HepG2 (cell line): ENCODE measurements around the gene CDCA5. TPM values are rescaled to one million over a fixed set of nuclear protein-coding genes. Genes with fewer than 3 reads are reported as not detected.

Experiments
- BHLHE40 ChIP-seq: IDR thresholded peaks from 2 replicates; pipeline ENCODE4 v1.6.1; 2011; ENCODE audit warnings: low read length, improper control_type of control experiment
- BRCA1 ChIP-seq: sonication (generic); formaldehyde crosslinking; IDR thresholded peaks from 2 replicates; pipeline ENCODE4 v1.4.0; 2020; ENCODE audit warnings: missing genetic modification reagents
- FOSL1 ChIP-seq: sonication (generic); formaldehyde crosslinking; IDR thresholded peaks from 2 replicates; pipeline ENCODE4 v1.9.0; 2021; ENCODE audit warnings: missing genetic modification reagents, borderline replicate concordance
- FOXJ3 ChIP-seq: sonication (generic); formaldehyde crosslinking; IDR thresholded peaks from 2 replicates; pipeline ENCODE4 v1.4.0; 2020; ENCODE audit warnings: missing genetic modification reagents, mild to moderate bottlenecking, borderline replicate concordance
- GFI1 ChIP-seq: sonication (generic); formaldehyde crosslinking; IDR thresholded peaks from 2 replicates; pipeline ENCODE4 v1.5.0; 2020; ENCODE audit warnings: missing genetic modification reagents, mild to moderate bottlenecking, borderline replicate concordance
- GPN1 ChIP-seq: sonication (generic); formaldehyde crosslinking; IDR thresholded peaks from 2 replicates; pipeline ENCODE4 v1.5.1; 2020; ENCODE audit warnings: missing genetic modification reagents, borderline replicate concordance
- HDAC6 ChIP-seq: fragments of 200-600 bp; sonication (generic); IDR thresholded peaks from 2 replicates; pipeline ENCODE4 v1.7.0; 2017; ENCODE audit warnings: mild to moderate bottlenecking, antibody characterized with exemption, low read length, low read depth
- HNRNPK ChIP-seq: fragments of 200-400 bp; formaldehyde crosslinking; IDR thresholded peaks from 2 replicates; pipeline ENCODE4 v1.6.1; 2018; ENCODE audit warnings: low read length, low read depth, moderate library complexity, mild to moderate bottlenecking; ENCODE audit not compliant: poor library complexity, severe bottlenecking
- MEF2D ChIP-seq: sonication (generic); formaldehyde crosslinking; IDR thresholded peaks from 2 replicates; pipeline ENCODE4 v1.5.1; 2020; ENCODE audit warnings: mild to moderate bottlenecking, missing genetic modification reagents
- MYNN ChIP-seq: sonication (generic); formaldehyde crosslinking; IDR thresholded peaks from 2 replicates; pipeline ENCODE4 v1.4.0; 2020; ENCODE audit warnings: mild to moderate bottlenecking, low read depth, missing genetic modification reagents
- NFKBIZ ChIP-seq: IDR thresholded peaks from 2 replicates; pipeline ENCODE4 v1.6.1; 2018; ENCODE audit warnings: missing genetic modification reagents, missing compliant biosample characterization
- PHF8 ChIP-seq: sonication (generic); formaldehyde crosslinking; IDR thresholded peaks from 2 replicates; pipeline ENCODE4 v1.5.0; 2020; ENCODE audit warnings: missing genetic modification reagents
- TAF1 ChIP-seq: sonication (generic); formaldehyde crosslinking; IDR thresholded peaks from 2 replicates; pipeline ENCODE4 v1.4.0; 2020; ENCODE audit warnings: missing genetic modification reagents
- ZNF775 ChIP-seq: sonication (generic); formaldehyde crosslinking; IDR thresholded peaks from 2 replicates; pipeline ENCODE4 v1.4.0; 2020; ENCODE audit warnings: missing genetic modification reagents, mild to moderate bottlenecking, moderate library complexity, borderline replicate concordance
- polyA plus RNA-seq, 8 experiments: library from polyadenylated mRNA; depleted of rRNA in 3 of 8; stranded (reverse) in 7 of 8; unstranded in 1 of 8; fragments of >200 nt; fragmentation: Illumina TruSeq in 4 of 8; extraction: Trizol in 4 of 8; gene quantifications; 2 replicates each; pipeline versions ENCODE4 v1.2.1 to v1.2.3, GENCODE V29; 2011 to 2016; ENCODE audit warnings: low read depth in 4 of 8, missing spikeins in 1 of 8, mixed read lengths in 1 of 8; ENCODE audit not compliant: insufficient read depth in 1 of 8
- total RNA-seq, 5 experiments: library from RNA; depleted of rRNA; stranded (reverse); fragments of >200 nt; fragmentation: Illumina TruSeq; extraction: Trizol; gene quantifications; 2 replicates each; pipeline ENCODE4 v1.2.3, GENCODE V29; 2016; ENCODE audit warnings: low read depth in 1 of 5
- TF ChIP-seq, protein P1 (sequence below): sonication (generic); formaldehyde crosslinking; IDR thresholded peaks from 2 replicates; pipeline ENCODE4 v1.5.0; 2020; ENCODE audit warnings: missing genetic modification reagents
- TF ChIP-seq, protein P2 (sequence below): sonication (generic); formaldehyde crosslinking; IDR thresholded peaks from 2 replicates; pipeline ENCODE4 v1.4.0; 2020; ENCODE audit warnings: missing genetic modification reagents
- TF ChIP-seq, protein P3 (sequence below): IDR thresholded peaks from 2 replicates; pipeline ENCODE4 v1.6.1; 2016
- TF ChIP-seq, protein P4 (sequence below): IDR thresholded peaks from 2 replicates; pipeline ENCODE4 v1.6.1; 2016; ENCODE audit warnings: low read depth, control low read depth
- TF ChIP-seq, protein P5 (sequence below): sonication (generic); formaldehyde crosslinking; IDR thresholded peaks from 2 replicates; pipeline ENCODE4 v1.4.0; 2020; ENCODE audit warnings: missing genetic modification reagents, borderline replicate concordance
- TF ChIP-seq, protein P6 (sequence below): sonication (generic); formaldehyde crosslinking; IDR thresholded peaks from 2 replicates; pipeline ENCODE4 v1.5.1; 2020; ENCODE audit warnings: mild to moderate bottlenecking, missing genetic modification reagents, moderate library complexity

The CDCA5 gene
- total and polyA plus RNA-seq, 2 of the 13 experiments (the other 11 are each of a cell fraction or from before 2014, with no cell fraction given), result 13.5 to 50.6 TPM

DNA sequence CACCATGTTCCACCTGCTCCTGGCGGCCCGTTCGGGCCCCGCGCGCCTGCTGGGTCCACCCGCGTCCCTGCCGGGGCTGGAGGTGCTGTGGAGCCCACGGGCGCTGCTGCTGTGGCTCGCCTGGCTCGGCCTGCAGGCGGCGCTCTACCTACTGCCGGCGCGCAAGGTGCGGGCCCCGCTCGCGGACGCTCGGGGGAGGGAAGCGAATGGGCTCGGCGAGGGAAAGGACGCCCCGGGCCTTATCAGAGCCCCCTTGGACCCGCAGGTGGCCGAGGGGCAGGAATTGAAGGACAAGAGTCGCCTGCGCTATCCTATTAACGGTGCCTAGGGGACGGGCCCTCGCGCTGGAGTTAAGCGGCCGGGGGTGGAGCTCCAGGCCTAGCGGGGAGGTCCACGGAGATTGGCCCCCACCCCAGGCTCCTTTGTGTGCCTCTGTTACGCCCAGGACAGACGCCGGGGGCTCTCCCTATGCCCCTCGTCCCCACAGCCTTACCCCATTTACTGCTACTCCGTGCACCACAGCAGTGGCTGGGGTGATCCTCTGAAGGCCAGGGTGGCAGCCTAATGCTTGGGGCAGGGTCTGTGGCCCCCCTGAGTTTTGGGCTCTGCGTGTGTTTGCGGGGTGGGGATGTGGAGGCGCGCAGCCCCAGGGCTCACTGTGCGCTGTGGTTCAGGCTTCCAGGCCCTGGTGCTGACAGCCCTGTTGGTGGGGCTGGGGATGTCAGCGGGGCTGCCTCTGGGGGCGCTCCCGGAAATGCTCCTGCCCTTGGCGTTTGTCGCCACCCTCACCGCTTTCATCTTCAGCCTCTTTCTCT, 28.9 kb upstream of the CDCA5 start (continued):
- TF ChIP-seq MEF2D (CRISPR knock-in tag) (no peak; the same call in 1 of the 2 replicates), HNRNPK (peak; percentile 70), HDAC6 (no peak), GPN1 (CRISPR knock-in tag) (no peak), FOSL1 (no peak), ZNF775 (CRISPR knock-in tag) (no peak), BHLHE40 (no peak), FOXJ3 (CRISPR knock-in tag) (no peak), GFI1 (no peak), PHF8 (CRISPR knock-in tag) (peak; percentile 63), BRCA1 (0 out of 2 replicates have a peak, but pooled peaks have one; percentile 58), TAF1 (CRISPR knock-in tag) (peak; percentile 37), MYNN (no peak), NFKBIZ (0 out of 2 replicates have a peak, but pooled peaks have one; percentile 58)
- TF ChIP-seq, protein P1, sequence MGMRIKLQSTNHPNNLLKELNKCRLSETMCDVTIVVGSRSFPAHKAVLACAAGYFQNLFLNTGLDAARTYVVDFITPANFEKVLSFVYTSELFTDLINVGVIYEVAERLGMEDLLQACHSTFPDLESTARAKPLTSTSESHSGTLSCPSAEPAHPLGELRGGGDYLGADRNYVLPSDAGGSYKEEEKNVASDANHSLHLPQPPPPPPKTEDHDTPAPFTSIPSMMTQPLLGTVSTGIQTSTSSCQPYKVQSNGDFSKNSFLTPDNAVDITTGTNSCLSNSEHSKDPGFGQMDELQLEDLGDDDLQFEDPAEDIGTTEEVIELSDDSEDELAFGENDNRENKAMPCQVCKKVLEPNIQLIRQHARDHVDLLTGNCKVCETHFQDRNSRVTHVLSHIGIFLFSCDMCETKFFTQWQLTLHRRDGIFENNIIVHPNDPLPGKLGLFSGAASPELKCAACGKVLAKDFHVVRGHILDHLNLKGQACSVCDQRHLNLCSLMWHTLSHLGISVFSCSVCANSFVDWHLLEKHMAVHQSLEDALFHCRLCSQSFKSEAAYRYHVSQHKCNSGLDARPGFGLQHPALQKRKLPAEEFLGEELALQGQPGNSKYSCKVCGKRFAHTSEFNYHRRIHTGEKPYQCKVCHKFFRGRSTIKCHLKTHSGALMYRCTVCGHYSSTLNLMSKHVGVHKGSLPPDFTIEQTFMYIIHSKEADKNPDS, result no peak
- TF ChIP-seq, protein P2, sequence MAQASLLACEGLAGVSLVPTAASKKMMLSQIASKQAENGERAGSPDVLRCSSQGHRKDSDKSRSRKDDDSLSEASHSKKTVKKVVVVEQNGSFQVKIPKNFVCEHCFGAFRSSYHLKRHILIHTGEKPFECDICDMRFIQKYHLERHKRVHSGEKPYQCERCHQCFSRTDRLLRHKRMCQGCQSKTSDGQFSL (CRISPR knock-in tag), result peak; percentile 31; the same call in 1 of the 2 replicates
- TF ChIP-seq, protein P3, sequence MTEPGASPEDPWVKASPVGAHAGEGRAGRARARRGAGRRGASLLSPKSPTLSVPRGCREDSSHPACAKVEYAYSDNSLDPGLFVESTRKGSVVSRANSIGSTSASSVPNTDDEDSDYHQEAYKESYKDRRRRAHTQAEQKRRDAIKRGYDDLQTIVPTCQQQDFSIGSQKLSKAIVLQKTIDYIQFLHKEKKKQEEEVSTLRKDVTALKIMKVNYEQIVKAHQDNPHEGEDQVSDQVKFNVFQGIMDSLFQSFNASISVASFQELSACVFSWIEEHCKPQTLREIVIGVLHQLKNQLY, result no peak
- TF ChIP-seq, protein P4, sequence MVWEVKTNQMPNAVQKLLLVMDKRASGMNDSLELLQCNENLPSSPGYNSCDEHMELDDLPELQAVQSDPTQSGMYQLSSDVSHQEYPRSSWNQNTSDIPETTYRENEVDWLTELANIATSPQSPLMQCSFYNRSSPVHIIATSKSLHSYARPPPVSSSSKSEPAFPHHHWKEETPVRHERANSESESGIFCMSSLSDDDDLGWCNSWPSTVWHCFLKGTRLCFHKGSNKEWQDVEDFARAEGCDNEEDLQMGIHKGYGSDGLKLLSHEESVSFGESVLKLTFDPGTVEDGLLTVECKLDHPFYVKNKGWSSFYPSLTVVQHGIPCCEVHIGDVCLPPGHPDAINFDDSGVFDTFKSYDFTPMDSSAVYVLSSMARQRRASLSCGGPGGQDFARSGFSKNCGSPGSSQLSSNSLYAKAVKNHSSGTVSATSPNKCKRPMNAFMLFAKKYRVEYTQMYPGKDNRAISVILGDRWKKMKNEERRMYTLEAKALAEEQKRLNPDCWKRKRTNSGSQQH (CRISPR knock-in tag), result 0 out of 2 replicates have a peak, but pooled peaks have one; percentile 13
- TF ChIP-seq, protein P5, sequence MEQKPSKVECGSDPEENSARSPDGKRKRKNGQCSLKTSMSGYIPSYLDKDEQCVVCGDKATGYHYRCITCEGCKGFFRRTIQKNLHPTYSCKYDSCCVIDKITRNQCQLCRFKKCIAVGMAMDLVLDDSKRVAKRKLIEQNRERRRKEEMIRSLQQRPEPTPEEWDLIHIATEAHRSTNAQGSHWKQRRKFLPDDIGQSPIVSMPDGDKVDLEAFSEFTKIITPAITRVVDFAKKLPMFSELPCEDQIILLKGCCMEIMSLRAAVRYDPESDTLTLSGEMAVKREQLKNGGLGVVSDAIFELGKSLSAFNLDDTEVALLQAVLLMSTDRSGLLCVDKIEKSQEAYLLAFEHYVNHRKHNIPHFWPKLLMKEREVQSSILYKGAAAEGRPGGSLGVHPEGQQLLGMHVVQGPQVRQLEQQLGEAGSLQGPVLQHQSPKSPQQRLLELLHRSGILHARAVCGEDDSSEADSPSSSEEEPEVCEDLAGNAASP (CRISPR knock-in tag), result 0 out of 2 replicates have a peak, but pooled peaks have one; percentile 39
- TF ChIP-seq, protein P6, sequence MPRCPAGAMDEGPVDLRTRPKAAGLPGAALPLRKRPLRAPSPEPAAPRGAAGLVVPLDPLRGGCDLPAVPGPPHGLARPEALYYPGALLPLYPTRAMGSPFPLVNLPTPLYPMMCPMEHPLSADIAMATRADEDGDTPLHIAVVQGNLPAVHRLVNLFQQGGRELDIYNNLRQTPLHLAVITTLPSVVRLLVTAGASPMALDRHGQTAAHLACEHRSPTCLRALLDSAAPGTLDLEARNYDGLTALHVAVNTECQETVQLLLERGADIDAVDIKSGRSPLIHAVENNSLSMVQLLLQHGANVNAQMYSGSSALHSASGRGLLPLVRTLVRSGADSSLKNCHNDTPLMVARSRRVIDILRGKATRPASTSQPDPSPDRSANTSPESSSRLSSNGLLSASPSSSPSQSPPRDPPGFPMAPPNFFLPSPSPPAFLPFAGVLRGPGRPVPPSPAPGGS (CRISPR knock-in tag), result peak; percentile 67; the same call in 1 of the 2 replicates
